Tibial artery (tissue), 4 donors: Measurements from ENCODE around the gene ALDH4A1.

Source experiments
- DNase-seq, 2 donors: peaks; one replicate each; pipeline ENCODE4 v3.0.0-alpha.2; 2019
- H3K27ac ChIP-seq, 2 donors: fragments of 200-600 bp; sonication (generic) in 1 of 2; 1 replicate in 1 of 2; 2 replicates in 1 of 2; pipeline ENCODE4 v1.5.1; 2018 to 2019; ENCODE audit warnings: mild to moderate bottlenecking in 1 of 2
- H3K27me3 ChIP-seq, 2 donors: fragments of 200-600 bp; sonication (generic) in 1 of 2; one replicate each; pipeline versions ENCODE4 v1.5.1 to v1.6.0; 2016 to 2019
- H3K36me3 ChIP-seq, 3 donors: fragments of 200-600 bp; sonication (generic) in 2 of 3; one replicate each; pipeline ENCODE4 v1.5.1; 2016 to 2019; ENCODE audit warnings: mild to moderate bottlenecking in 2 of 3
- H3K4me1 ChIP-seq, 4 donors: fragments of 200-600 bp; sonication (generic) in 2 of 4; 1 replicate in 3 of 4; 2 replicates in 1 of 4; pipeline ENCODE4 v1.5.1; 2016 to 2019
- H3K4me3 ChIP-seq, 2 donors: fragments of 200-600 bp; sonication (generic) in 1 of 2; 1 replicate in 1 of 2; 2 replicates in 1 of 2; pipeline ENCODE4 v1.5.1; 2018 to 2019; ENCODE audit warnings: mild to moderate bottlenecking in 2 of 2
- H3K9me3 ChIP-seq, 3 donors: fragments of 200-600 bp; sonication (generic) in 1 of 3; one replicate each; pipeline ENCODE4 v1.5.1; 2016 to 2019
- CTCF ChIP-seq, 2 experiments: fragments of 200-600 bp in 1 of 2; fragments of 450-650 bp in 1 of 2; IDR thresholded peaks; one replicate each; pipeline ENCODE4 v1.5.1; 2017 to 2019; ENCODE audit warnings: antibody characterized with exemption in 2 of 2, mild to moderate bottlenecking in 1 of 2, moderate library complexity in 1 of 2
- intact Hi-C: fragments of 100-400 bp; cut with DNase I; formaldehyde crosslinking; loops from one replicate; pipeline ENCODE4 v1.15.0; 2023; ENCODE audit warnings: low total_unique reads

ALDH4A1 gene

GRCh38 chr1:18830596-18830995 lies 71.8 kb downstream of the ALDH4A1 start:
- H3K27me3 ChIP-seq, result peaks cover 0 to 40% of the 10 kb centered on the region in 2 donors
- H3K4me3 ChIP-seq, result no peak overlapping the region
- no peak overlapping the region for H3K27ac ChIP-seq
- H3K36me3 ChIP-seq, result no peaks in the 10 kb centered on the region
- intact Hi-C loops, result no loop called here
- H3K4me1 ChIP-seq, result no peaks in the 10 kb centered on the region
- peaks cover 0 to 11% (median 4%) of the 10 kb centered on the region in 3 donors for H3K9me3 ChIP-seq
- TF ChIP-seq CTCF (IDR thresholded peaks at IDR 0.05), result no peak
- no peak for DNase-seq

- Histone ChIP-seq H3K4me1 (no peaks in the 10 kb centered on the region), H3K36me3 (no peaks in the 10 kb centered on the region), H3K27me3 (peaks cover 0 to 33% of the 10 kb centered on the region in 2 donors), H3K9me3 (peaks cover 0 to 11% (median 4%) of the 10 kb centered on the region in 3 donors), H3K4me3 (no peak overlapping the region), H3K27ac (no peak overlapping the region)
- DNase-seq, result no peak
- TF ChIP-seq CTCF (IDR thresholded peaks at IDR 0.05), result no peak
- intact Hi-C loops, result loop anchor here (10.0 kb wide), 1 partner anchor 235 kb away; no protein-coding TSS in a partner anchor
Observed at GRCh38 chr1:18829671-18830070, 72.7 kb downstream of the ALDH4A1 start.

GRCh38 chr1:18828224-18828623 lies 74.1 kb downstream of the ALDH4A1 start:
- Histone ChIP-seq H3K4me3 (no peak overlapping the region), H3K36me3 (no peaks in the 10 kb centered on the region), H3K27me3 (peaks cover 0 to 33% of the 10 kb centered on the region in 2 donors), H3K4me1 (no peaks in the 10 kb centered on the region), H3K27ac (no peak overlapping the region), H3K9me3 (peaks cover 0 to 11% (median 4%) of the 10 kb centered on the region in 3 donors)
- intact Hi-C loops, result loop anchor here (10.0 kb wide), 1 partner anchor 233 kb away; no protein-coding TSS in a partner anchor
- DNase-seq, result no peak
- TF ChIP-seq CTCF (IDR thresholded peaks at IDR 0.05), result no peak

GRCh38 chr1:18823438-18823837 lies 78.9 kb downstream of the ALDH4A1 start:
- no peak for DNase-seq
- Histone ChIP-seq H3K36me3 (no peaks in the 10 kb centered on the region), H3K4me1 (peaks cover 0 to 3% (median 0%) of the 10 kb centered on the region in 4 donors), H3K27ac (no peak overlapping the region), H3K4me3 (no peak overlapping the region), H3K9me3 (no peaks in the 10 kb centered on the region), H3K27me3 (peaks cover 0 to 42% of the 10 kb centered on the region in 2 donors)
- intact Hi-C loops, result loop anchor here (10.0 kb wide), 1 partner anchor 229 kb away; no protein-coding TSS in a partner anchor
- TF ChIP-seq CTCF (IDR thresholded peaks at IDR 0.05), result no peak
